ENCODE data around the gene TBKBP1.
A peak's percentile ranks its signal among the peaks of the same experiment; 100 is the strongest.

Gene TBKBP1

DNA sequence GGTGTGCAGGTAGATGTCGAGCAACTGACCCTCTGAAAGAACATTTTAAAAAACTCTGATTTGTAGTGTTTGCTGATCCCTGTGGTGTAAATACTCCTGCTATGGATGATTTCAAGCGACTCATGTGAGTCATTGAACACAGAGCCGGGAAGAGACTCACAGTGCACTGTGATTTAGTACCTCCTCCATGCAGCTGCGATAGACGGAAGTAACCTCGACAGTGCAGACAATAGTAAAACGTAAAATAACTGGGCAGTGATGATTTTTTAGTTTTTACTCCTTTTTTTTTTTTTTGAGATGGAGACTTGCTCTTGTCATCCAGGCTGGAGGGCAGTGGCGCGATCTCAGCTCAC lies 47.8 kb downstream of the TBKBP1 start:
- Histone ChIP-seq H3K27me3 (ENCODE audit: insufficient read depth, low read length, poor library complexity) (no peaks in the 10 kb centered on the region), H4K20me1 (ENCODE audit: insufficient read depth, low read length) (no peaks in the 10 kb centered on the region), H3K4me1 (ENCODE audit: insufficient read depth, low read length) (peaks cover 34% of the 10 kb centered on the region), H3K36me3 (ENCODE audit: insufficient read depth, low read length) (no peaks in the 10 kb centered on the region), H2AFZ (ENCODE audit: low read depth, low read length) (no peak overlapping the region), H3K9ac (ENCODE audit: low read depth, low read length) (no peak overlapping the region), H3K27ac (ENCODE audit: low read length) (no peak overlapping the region), H3K79me2 (ENCODE audit: insufficient read depth, low read length) (no peaks in the 10 kb centered on the region), H3K4me3 (ENCODE audit: low read depth in 1 of 2, low read length in 2 of 2) (no peak overlapping the region), H3K4me2 (ENCODE audit: insufficient read depth, low read length) (no peak overlapping the region), H3K9me3 (ENCODE audit: insufficient read depth, low read length, severe bottlenecking) (no peaks in the 10 kb centered on the region)
- DNase-seq (peak; percentile 6), ATAC-seq (ENCODE audit: insufficient read depth, low read depth) (no peak)
- TF ChIP-seq EZH2 (IDR thresholded peaks at IDR 0.05; ENCODE audit: borderline replicate concordance, low read depth, low read length, severe bottlenecking), result no peak

- no peak overlapping the region; the same call in 1 of the 2 replicates for H3K27ac ChIP-seq (ENCODE audit: low read length)
- no peak overlapping the region for H3K4me3 ChIP-seq (ENCODE audit: low read depth in 1 of 2, low read length in 2 of 2)
- H3K4me1 ChIP-seq (ENCODE audit: insufficient read depth, low read length), result peaks cover 34% of the 10 kb centered on the region
- H3K4me2 ChIP-seq (ENCODE audit: insufficient read depth, low read length), result no peak overlapping the region
- H3K9me3 ChIP-seq (ENCODE audit: insufficient read depth, low read length, severe bottlenecking), result no peaks in the 10 kb centered on the region
- peak; percentile 75 for TF ChIP-seq CTCF (IDR thresholded peaks at IDR 0.05; ENCODE audit: borderline replicate concordance, extremely low read depth, low read length, poor library complexity, severe bottlenecking)
- TF ChIP-seq EZH2 (IDR thresholded peaks at IDR 0.05; ENCODE audit: borderline replicate concordance, low read depth, low read length, severe bottlenecking), result no peak
- no peaks in the 10 kb centered on the region for H4K20me1 ChIP-seq (ENCODE audit: insufficient read depth, low read length)
- no peaks in the 10 kb centered on the region for H3K36me3 ChIP-seq (ENCODE audit: insufficient read depth, low read length)
- H3K79me2 ChIP-seq (ENCODE audit: insufficient read depth, low read length), result no peaks in the 10 kb centered on the region
- no peak overlapping the region for H3K9ac ChIP-seq (ENCODE audit: low read depth, low read length)
- peak; percentile 72 for ATAC-seq (ENCODE audit: insufficient read depth, low read depth)
- no peaks in the 10 kb centered on the region for H3K27me3 ChIP-seq (ENCODE audit: insufficient read depth, low read length, poor library complexity)
- peak; percentile 55 for DNase-seq
- no peak overlapping the region for H2AFZ ChIP-seq (ENCODE audit: low read depth, low read length)
Observed at GRCh38 chr17:47742319-47743181, 48.6 kb downstream of the TBKBP1 start.

DNA sequence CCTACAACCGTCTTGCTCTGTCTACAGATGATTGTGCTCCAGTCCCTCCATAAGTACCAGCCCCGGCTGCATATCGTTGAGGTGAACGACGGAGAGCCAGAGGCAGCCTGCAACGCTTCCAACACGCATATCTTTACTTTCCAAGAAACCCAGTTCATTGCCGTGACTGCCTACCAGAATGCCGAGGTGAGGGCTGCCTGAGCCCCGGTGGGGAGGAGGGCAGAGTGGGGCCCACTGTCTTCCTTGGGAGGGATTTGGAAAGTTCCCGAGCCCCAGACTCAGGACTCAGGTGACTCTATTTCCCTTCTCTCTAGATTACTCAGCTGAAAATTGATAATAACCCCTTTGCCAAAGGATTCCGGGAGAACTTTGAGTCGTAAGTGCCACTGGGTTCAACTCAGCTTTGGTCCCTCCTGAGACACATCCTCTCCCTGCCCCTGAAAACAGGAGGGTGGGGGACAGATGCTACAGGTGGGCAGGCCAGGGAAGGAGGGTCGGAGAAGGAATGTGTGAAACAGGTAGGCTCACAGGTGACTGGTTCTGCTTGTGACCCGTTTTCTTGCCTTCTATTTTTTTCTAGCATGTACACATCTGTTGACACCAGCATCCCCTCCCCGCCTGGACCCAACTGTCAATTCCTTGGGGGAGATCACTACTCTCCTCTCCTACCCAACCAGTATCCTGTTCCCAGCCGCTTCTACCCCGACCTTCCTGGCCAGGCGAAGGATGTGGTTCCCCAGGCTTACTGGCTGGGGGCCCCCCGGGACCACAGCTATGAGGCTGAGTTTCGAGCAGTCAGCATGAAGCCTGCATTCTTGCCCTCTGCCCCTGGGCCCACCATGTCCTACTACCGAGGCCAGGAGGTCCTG lies 50.4 kb downstream of the TBKBP1 start:
- H3K79me2 ChIP-seq (ENCODE audit: insufficient read depth, low read length), result no peaks in the 10 kb centered on the region
- ATAC-seq (ENCODE audit: insufficient read depth, low read depth), result peak; percentile 80
- H3K4me2 ChIP-seq (ENCODE audit: insufficient read depth, low read length), result no peak overlapping the region
- peak overlapping the region; percentile 66 for H3K27ac ChIP-seq (ENCODE audit: low read length)
- H2AFZ ChIP-seq (ENCODE audit: low read depth, low read length), result no peak overlapping the region
- peak overlapping the region; percentile 30; the same call in 1 of the 2 replicates for H3K9ac ChIP-seq (ENCODE audit: low read depth, low read length)
- H3K36me3 ChIP-seq (ENCODE audit: insufficient read depth, low read length), result no peaks in the 10 kb centered on the region
- no peaks in the 10 kb centered on the region for H4K20me1 ChIP-seq (ENCODE audit: insufficient read depth, low read length)
- H3K27me3 ChIP-seq (ENCODE audit: insufficient read depth, low read length, poor library complexity), result peaks cover under 1% of the 10 kb centered on the region
- H3K4me3 ChIP-seq (ENCODE audit: low read depth in 1 of 2, low read length in 2 of 2), result no peak overlapping the region
- TF ChIP-seq CTCF (IDR thresholded peaks at IDR 0.05; ENCODE audit: borderline replicate concordance, extremely low read depth, low read length, poor library complexity, severe bottlenecking) (no peak), EZH2 (IDR thresholded peaks at IDR 0.05; ENCODE audit: borderline replicate concordance, low read depth, low read length, severe bottlenecking) (no peak)
- peaks cover 34% of the 10 kb centered on the region for H3K4me1 ChIP-seq (ENCODE audit: insufficient read depth, low read length)
- no peaks in the 10 kb centered on the region for H3K9me3 ChIP-seq (ENCODE audit: insufficient read depth, low read length, severe bottlenecking)
- DNase-seq, result peak; percentile 70

GRCh38 chr17:47745037-47745380 lies 51.0 kb downstream of the TBKBP1 start:
- Histone ChIP-seq H3K4me2 (ENCODE audit: insufficient read depth, low read length) (no peak overlapping the region), H3K9me3 (ENCODE audit: insufficient read depth, low read length, severe bottlenecking) (no peaks in the 10 kb centered on the region)
- DNase-seq, result no peak

More at GRCh38 chr17:47745037-47745380, 51.0 kb downstream of the TBKBP1 start:
- H3K4me3 ChIP-seq (ENCODE audit: low read depth in 1 of 2, low read length in 2 of 2), result no peak overlapping the region
- H3K27me3 ChIP-seq (ENCODE audit: insufficient read depth, low read length, poor library complexity), result peaks cover 4% of the 10 kb centered on the region
- H2AFZ ChIP-seq (ENCODE audit: low read depth, low read length), result no peak overlapping the region
- H3K36me3 ChIP-seq (ENCODE audit: insufficient read depth, low read length), result no peaks in the 10 kb centered on the region
- H4K20me1 ChIP-seq (ENCODE audit: insufficient read depth, low read length), result no peaks in the 10 kb centered on the region
- ATAC-seq (ENCODE audit: insufficient read depth, low read depth), result no peak
- H3K79me2 ChIP-seq (ENCODE audit: insufficient read depth, low read length), result no peaks in the 10 kb centered on the region
- TF ChIP-seq EZH2 (IDR thresholded peaks at IDR 0.05; ENCODE audit: borderline replicate concordance, low read depth, low read length, severe bottlenecking), result no peak
- TF ChIP-seq CTCF (IDR thresholded peaks at IDR 0.05; ENCODE audit: borderline replicate concordance, extremely low read depth, low read length, poor library complexity, severe bottlenecking), result no peak
- peak overlapping the region; percentile 66 for H3K27ac ChIP-seq (ENCODE audit: low read length)
- H3K4me1 ChIP-seq (ENCODE audit: insufficient read depth, low read length), result peaks cover 34% of the 10 kb centered on the region
- peak overlapping the region; percentile 30; the same call in 1 of the 2 replicates for H3K9ac ChIP-seq (ENCODE audit: low read depth, low read length)
